GM21723 (cell line): ENCODE results near the gene SLC16A5.
"Not testable (repeated sequence)": the region's sequence is repeated elsewhere in the genome, so short reads cannot be mapped to it uniquely, and the experiment has no call there.

Source experiments
- ATAC-seq: cut with Tn5 transposase; IDR thresholded peaks from one replicate; pipeline ENCODE4 v1.9.1; 2021; ENCODE audit warnings: mild to moderate bottlenecking, moderate library complexity; ENCODE audit not compliant: unreplicated experiment

Gene SLC16A5

GRCh38 chr17:75131278-75132017 is 43.7 kb downstream of the SLC16A5 start, which contains the start of gene NT5C:
NT5C (minus strand) TSS chr17:75131742; CDS start chr17:75131707, 35 bp downstream.
- peak; percentile 81 for ATAC-seq

GRCh38 chr17:75132018-75133000 is 44.6 kb downstream of the SLC16A5 start:
- ATAC-seq: not testable (repeated sequence)

- ATAC-seq: no peak
Measured at GRCh38 chr17:75133001-75133400, 45.2 kb downstream of the SLC16A5 start.

- ATAC-seq: not testable (repeated sequence)
Measured at GRCh38 chr17:75133607-75134347, 46.0 kb downstream of the SLC16A5 start.

- ATAC-seq: no peak
Measured at GRCh38 chr17:75135452-75135851, 47.7 kb downstream of the SLC16A5 start.

GRCh38 chr17:75135946-75136345 is 48.2 kb downstream of the SLC16A5 start:
- ATAC-seq: no peak

- not testable (repeated sequence) for ATAC-seq
Measured at GRCh38 chr17:75137762-75138161, 50.0 kb downstream of the SLC16A5 start.

- no peak for ATAC-seq
Measured at GRCh38 chr17:75138519-75138918, 50.8 kb downstream of the SLC16A5 start.

GRCh38 chr17:75142236-75142971 is 54.6 kb downstream of the SLC16A5 start:
- ATAC-seq: no peak

GRCh38 chr17:75144816-75145512 is 57.2 kb downstream of the SLC16A5 start:
- ATAC-seq: no peak

GRCh38 chr17:75146592-75146991 is 58.8 kb downstream of the SLC16A5 start:
- ATAC-seq: no peak

GRCh38 chr17:75147878-75148546 is 60.3 kb downstream of the SLC16A5 start:
- no peak for ATAC-seq

GRCh38 chr17:75151930-75152329 is 64.2 kb downstream of the SLC16A5 start:
- ATAC-seq: no peak

GRCh38 chr17:75152523-75152921 is 64.8 kb downstream of the SLC16A5 start:
- no peak for ATAC-seq

- ATAC-seq: no peak
Measured at GRCh38 chr17:75152922-75153779, 65.4 kb downstream of the SLC16A5 start.

GRCh38 chr17:75153780-75154194 is 66.0 kb downstream of the SLC16A5 start:
- peak; percentile 13 for ATAC-seq

- peak; percentile 95 for ATAC-seq
Measured at GRCh38 chr17:75154195-75155106, 66.7 kb downstream of the SLC16A5 start, which contains the start of gene JPT1. JPT1 (minus strand) TSS chr17:75154512; CDS start chr17:75154397, 115 bp downstream.
